HepG2 (cell line): ENCODE data around the gene SMDT1. TPM values are rescaled to one million over a fixed set of nuclear protein-coding genes. Genes with fewer than 3 reads are reported as not detected.

Experiments used
- EED ChIP-seq: sonication (generic); formaldehyde crosslinking; IDR thresholded peaks from 2 replicates; pipeline ENCODE4 v1.5.0; 2020; ENCODE audit warnings: mild to moderate bottlenecking, missing genetic modification reagents
- FOXO1 ChIP-seq: sonication (generic); formaldehyde crosslinking; IDR thresholded peaks from 2 replicates; pipeline ENCODE4 v1.4.0; 2020; ENCODE audit warnings: missing genetic modification reagents
- KLF13 ChIP-seq: sonication (generic); formaldehyde crosslinking; IDR thresholded peaks from 2 replicates; pipeline ENCODE4 v1.4.0; 2020; ENCODE audit warnings: mild to moderate bottlenecking, missing genetic modification reagents
- MATR3 ChIP-seq: sonication (generic); formaldehyde crosslinking; IDR thresholded peaks from 2 replicates; pipeline ENCODE4 v1.4.0; 2020; ENCODE audit warnings: missing genetic modification reagents
- SETDB1 ChIP-seq: sonication (generic); formaldehyde crosslinking; IDR thresholded peaks from 2 replicates; pipeline ENCODE4 v1.5.1; 2020; ENCODE audit warnings: missing genetic modification reagents, mild to moderate bottlenecking, borderline replicate concordance
- XBP1 ChIP-seq: sonication (generic); formaldehyde crosslinking; IDR thresholded peaks from 2 replicates; pipeline ENCODE4 v1.5.0; 2020; ENCODE audit warnings: missing genetic modification reagents
- ZBTB7A ChIP-seq: sonication (generic); formaldehyde crosslinking; IDR thresholded peaks from 2 replicates; pipeline ENCODE4 v1.8.0; 2022; ENCODE audit warnings: mild to moderate bottlenecking, missing genetic modification reagents
- ZMYM3 ChIP-seq: sonication (generic); formaldehyde crosslinking; IDR thresholded peaks from 2 replicates; pipeline ENCODE4 v1.5.1; 2020; ENCODE audit warnings: mild to moderate bottlenecking, missing genetic modification reagents
- ZNF563 ChIP-seq: sonication (generic); formaldehyde crosslinking; IDR thresholded peaks from 2 replicates; pipeline ENCODE4 v1.8.0; 2022; ENCODE audit warnings: mild to moderate bottlenecking, moderate library complexity, missing genetic modification reagents
- ZNF652 ChIP-seq: IDR thresholded peaks from 2 replicates; pipeline ENCODE4 v1.6.1; 2016; ENCODE audit warnings: low read depth, borderline replicate concordance
- ZNF672 ChIP-seq: sonication (generic); formaldehyde crosslinking; IDR thresholded peaks from 2 replicates; pipeline ENCODE4 v1.8.1; 2022; ENCODE audit warnings: missing genetic modification reagents
- ZNF724P ChIP-seq: sonication (generic); formaldehyde crosslinking; IDR thresholded peaks from 2 replicates; pipeline ENCODE4 v1.8.0; 2022; ENCODE audit warnings: missing genetic modification reagents, borderline replicate concordance
- ZNF766 ChIP-seq: sonication (generic); formaldehyde crosslinking; IDR thresholded peaks from 2 replicates; pipeline ENCODE4 v1.5.0; 2020; ENCODE audit warnings: missing genetic modification reagents, borderline replicate concordance
- ZNF878 ChIP-seq: sonication (generic); formaldehyde crosslinking; IDR thresholded peaks from 2 replicates; pipeline ENCODE4 v1.8.1; 2023; ENCODE audit warnings: mild to moderate bottlenecking, missing genetic modification reagents, moderate library complexity
- polyA plus RNA-seq, 8 experiments: library from polyadenylated mRNA; depleted of rRNA in 3 of 8; stranded (reverse) in 7 of 8; unstranded in 1 of 8; fragments of >200 nt; fragmentation: Illumina TruSeq in 4 of 8; extraction: Trizol in 4 of 8; gene quantifications; 2 replicates each; pipeline versions ENCODE4 v1.2.1 to v1.2.3, GENCODE V29; 2011 to 2016; ENCODE audit warnings: low read depth in 4 of 8, missing spikeins in 1 of 8, mixed read lengths in 1 of 8; ENCODE audit not compliant: insufficient read depth in 1 of 8
- total RNA-seq, 5 experiments: library from RNA; depleted of rRNA; stranded (reverse); fragments of >200 nt; fragmentation: Illumina TruSeq; extraction: Trizol; gene quantifications; 2 replicates each; pipeline ENCODE4 v1.2.3, GENCODE V29; 2016; ENCODE audit warnings: low read depth in 1 of 5
- TF ChIP-seq, protein P1 (sequence below): sonication (generic); formaldehyde crosslinking; IDR thresholded peaks from 2 replicates; pipeline ENCODE4 v1.5.0; 2020; ENCODE audit warnings: missing genetic modification reagents
- TF ChIP-seq, protein P2 (sequence below): sonication (generic); formaldehyde crosslinking; IDR thresholded peaks from 2 replicates; pipeline ENCODE4 v1.5.0; 2020; ENCODE audit warnings: mild to moderate bottlenecking, missing genetic modification reagents
- TF ChIP-seq, protein P3 (sequence below): sonication (generic); formaldehyde crosslinking; IDR thresholded peaks from 2 replicates; pipeline ENCODE4 v1.8.0; 2022; ENCODE audit warnings: mild to moderate bottlenecking, missing genetic modification reagents; ENCODE audit not compliant: insufficient replicate concordance
- TF ChIP-seq, protein P4 (sequence below): sonication (generic); formaldehyde crosslinking; IDR thresholded peaks from 2 replicates; pipeline ENCODE4 v1.8.0; 2022; ENCODE audit warnings: mild to moderate bottlenecking, missing genetic modification reagents, moderate library complexity
- TF ChIP-seq, protein P5 (sequence below): sonication (generic); formaldehyde crosslinking; IDR thresholded peaks from 2 replicates; pipeline ENCODE4 v1.4.0; 2020; ENCODE audit warnings: missing genetic modification reagents, mild to moderate bottlenecking, borderline replicate concordance

The SMDT1 gene
- total and polyA plus RNA-seq, 2 of the 13 experiments (the other 11 are each of a cell fraction or from before 2014, with no cell fraction given), result 8.3 to 26.6 TPM

DNA sequence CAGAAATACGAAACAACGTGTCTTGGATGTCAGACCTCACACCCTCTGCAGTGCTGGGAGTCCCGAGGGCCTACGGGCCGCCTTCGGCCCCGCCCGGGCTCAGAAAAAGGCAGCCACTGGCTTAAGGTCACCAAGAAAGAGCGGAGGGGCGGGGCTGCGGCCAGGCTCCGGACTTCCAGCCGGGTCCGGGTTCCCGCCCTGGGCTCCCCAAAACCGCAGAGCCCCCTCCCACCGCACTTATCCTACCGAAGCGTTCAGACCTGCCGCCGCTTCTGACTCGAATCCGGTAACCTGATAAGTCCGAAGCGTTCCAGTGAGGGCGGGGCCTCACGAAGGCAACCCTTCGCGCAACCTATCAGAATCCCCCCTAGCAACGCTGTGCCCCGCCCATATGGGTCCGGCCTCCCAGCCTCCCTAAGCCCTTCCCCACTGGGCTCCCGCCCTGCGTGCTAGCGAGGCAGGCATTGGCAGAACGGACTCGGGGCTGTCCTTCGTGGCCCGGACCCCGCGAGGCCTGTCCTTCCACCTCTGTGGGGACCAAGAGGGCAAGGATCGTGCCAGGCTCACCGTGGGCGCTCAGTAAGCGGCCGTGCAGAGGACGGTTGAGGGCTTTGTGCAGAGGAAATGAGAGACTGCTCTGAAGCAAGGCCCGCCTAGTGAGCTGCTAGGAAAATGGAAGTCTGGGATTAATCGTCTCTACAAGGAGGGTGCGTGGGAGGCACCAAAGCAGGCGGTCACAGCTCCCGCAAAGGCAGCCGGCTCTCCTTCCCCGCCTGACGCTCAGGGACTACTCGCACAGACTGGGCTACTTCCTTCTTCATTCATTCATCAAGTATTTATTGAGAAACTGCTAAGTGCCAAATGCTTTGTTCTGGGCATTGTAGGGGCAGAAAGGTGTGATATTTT is 8.7 kb upstream of the SMDT1 start, which contains the start of gene NAGA (continued):
- TF ChIP-seq, protein P1, sequence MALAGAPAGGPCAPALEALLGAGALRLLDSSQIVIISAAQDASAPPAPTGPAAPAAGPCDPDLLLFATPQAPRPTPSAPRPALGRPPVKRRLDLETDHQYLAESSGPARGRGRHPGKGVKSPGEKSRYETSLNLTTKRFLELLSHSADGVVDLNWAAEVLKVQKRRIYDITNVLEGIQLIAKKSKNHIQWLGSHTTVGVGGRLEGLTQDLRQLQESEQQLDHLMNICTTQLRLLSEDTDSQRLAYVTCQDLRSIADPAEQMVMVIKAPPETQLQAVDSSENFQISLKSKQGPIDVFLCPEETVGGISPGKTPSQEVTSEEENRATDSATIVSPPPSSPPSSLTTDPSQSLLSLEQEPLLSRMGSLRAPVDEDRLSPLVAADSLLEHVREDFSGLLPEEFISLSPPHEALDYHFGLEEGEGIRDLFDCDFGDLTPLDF, result peak; percentile 62
- peak; percentile 47; the same call in 1 of the 2 replicates for TF ChIP-seq FOXO1 (CRISPR knock-in tag)
- TF ChIP-seq, protein P2, sequence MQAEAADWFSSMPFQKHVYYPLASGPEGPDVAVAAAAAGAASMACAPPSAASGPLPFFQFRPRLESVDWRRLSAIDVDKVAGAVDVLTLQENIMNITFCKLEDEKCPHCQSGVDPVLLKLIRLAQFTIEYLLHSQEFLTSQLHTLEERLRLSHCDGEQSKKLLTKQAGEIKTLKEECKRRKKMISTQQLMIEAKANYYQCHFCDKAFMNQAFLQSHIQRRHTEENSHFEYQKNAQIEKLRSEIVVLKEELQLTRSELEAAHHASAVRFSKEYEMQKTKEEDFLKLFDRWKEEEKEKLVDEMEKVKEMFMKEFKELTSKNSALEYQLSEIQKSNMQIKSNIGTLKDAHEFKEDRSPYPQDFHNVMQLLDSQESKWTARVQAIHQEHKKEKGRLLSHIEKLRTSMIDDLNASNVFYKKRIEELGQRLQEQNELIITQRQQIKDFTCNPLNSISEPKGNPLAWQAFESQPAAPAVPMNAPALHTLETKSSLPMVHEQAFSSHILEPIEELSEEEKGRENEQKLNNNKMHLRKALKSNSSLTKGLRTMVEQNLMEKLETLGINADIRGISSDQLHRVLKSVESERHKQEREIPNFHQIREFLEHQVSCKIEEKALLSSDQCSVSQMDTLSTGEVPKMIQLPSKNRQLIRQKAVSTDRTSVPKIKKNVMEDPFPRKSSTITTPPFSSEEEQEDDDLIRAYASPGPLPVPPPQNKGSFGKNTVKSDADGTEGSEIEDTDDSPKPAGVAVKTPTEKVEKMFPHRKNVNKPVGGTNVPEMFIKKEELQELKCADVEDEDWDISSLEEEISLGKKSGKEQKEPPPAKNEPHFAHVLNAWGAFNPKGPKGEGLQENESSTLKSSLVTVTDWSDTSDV (CRISPR knock-in tag), result no peak
- TF ChIP-seq ZNF652 (CRISPR knock-in tag), result no peak
- 0 out of 2 replicates have a peak, but pooled peaks have one; percentile 42 for TF ChIP-seq ZNF878 (CRISPR knock-in tag)
- TF ChIP-seq EED, result no peak
- no peak for TF ChIP-seq ZNF766 (CRISPR knock-in tag)
- TF ChIP-seq, protein P3, sequence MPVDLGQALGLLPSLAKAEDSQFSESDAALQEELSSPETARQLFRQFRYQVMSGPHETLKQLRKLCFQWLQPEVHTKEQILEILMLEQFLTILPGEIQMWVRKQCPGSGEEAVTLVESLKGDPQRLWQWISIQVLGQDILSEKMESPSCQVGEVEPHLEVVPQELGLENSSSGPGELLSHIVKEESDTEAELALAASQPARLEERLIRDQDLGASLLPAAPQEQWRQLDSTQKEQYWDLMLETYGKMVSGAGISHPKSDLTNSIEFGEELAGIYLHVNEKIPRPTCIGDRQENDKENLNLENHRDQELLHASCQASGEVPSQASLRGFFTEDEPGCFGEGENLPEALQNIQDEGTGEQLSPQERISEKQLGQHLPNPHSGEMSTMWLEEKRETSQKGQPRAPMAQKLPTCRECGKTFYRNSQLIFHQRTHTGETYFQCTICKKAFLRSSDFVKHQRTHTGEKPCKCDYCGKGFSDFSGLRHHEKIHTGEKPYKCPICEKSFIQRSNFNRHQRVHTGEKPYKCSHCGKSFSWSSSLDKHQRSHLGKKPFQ (CRISPR knock-in tag), result no peak
- TF ChIP-seq ZMYM3, result peak; percentile 69
- TF ChIP-seq SETDB1 (CRISPR knock-in tag), result 0 out of 2 replicates have a peak, but pooled peaks have one; percentile 64
- TF ChIP-seq XBP1 (CRISPR knock-in tag), result no peak
- TF ChIP-seq ZNF563 (CRISPR knock-in tag), result peak; percentile 75; the same call in 1 of the 2 replicates
- TF ChIP-seq ZNF672 (CRISPR knock-in tag), result no peak
- TF ChIP-seq ZNF724P (CRISPR knock-in tag), result no peak; the same call in 1 of the 2 replicates
- TF ChIP-seq, protein P4, sequence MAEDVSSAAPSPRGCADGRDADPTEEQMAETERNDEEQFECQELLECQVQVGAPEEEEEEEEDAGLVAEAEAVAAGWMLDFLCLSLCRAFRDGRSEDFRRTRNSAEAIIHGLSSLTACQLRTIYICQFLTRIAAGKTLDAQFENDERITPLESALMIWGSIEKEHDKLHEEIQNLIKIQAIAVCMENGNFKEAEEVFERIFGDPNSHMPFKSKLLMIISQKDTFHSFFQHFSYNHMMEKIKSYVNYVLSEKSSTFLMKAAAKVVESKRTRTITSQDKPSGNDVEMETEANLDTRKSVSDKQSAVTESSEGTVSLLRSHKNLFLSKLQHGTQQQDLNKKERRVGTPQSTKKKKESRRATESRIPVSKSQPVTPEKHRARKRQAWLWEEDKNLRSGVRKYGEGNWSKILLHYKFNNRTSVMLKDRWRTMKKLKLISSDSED (CRISPR knock-in tag), result no peak
- TF ChIP-seq ZBTB7A (CRISPR knock-in tag), result peak; percentile 31; the same call in 1 of the 2 replicates
- TF ChIP-seq MATR3 (CRISPR knock-in tag), result no peak
- TF ChIP-seq, protein P5, sequence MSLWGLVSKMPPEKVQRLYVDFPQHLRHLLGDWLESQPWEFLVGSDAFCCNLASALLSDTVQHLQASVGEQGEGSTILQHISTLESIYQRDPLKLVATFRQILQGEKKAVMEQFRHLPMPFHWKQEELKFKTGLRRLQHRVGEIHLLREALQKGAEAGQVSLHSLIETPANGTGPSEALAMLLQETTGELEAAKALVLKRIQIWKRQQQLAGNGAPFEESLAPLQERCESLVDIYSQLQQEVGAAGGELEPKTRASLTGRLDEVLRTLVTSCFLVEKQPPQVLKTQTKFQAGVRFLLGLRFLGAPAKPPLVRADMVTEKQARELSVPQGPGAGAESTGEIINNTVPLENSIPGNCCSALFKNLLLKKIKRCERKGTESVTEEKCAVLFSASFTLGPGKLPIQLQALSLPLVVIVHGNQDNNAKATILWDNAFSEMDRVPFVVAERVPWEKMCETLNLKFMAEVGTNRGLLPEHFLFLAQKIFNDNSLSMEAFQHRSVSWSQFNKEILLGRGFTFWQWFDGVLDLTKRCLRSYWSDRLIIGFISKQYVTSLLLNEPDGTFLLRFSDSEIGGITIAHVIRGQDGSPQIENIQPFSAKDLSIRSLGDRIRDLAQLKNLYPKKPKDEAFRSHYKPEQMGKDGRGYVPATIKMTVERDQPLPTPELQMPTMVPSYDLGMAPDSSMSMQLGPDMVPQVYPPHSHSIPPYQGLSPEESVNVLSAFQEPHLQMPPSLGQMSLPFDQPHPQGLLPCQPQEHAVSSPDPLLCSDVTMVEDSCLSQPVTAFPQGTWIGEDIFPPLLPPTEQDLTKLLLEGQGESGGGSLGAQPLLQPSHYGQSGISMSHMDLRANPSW (CRISPR knock-in tag), result no peak
- no peak for TF ChIP-seq KLF13 (CRISPR knock-in tag)
